ENCODE data around the gene SEMA6C. TPM values are rescaled to one million over a fixed set of nuclear protein-coding genes. Genes with fewer than 3 reads are reported as not detected.

The SEMA6C gene
- total RNA-seq, 1 experiment from 2014 or later, result 2.8 TPM

- intact Hi-C loops (cut with micrococcal nuclease; ENCODE audit: unreplicated experiment), result loop anchor here (1.0 to 5.0 kb wide), 2 partner anchors 57 to 134 kb away; no protein-coding TSS in a partner anchor
- Histone ChIP-seq H3K4me3 (ENCODE audit: low read depth, low read length) (no peak within 1 kb of the TSS), H3K36me3 (ENCODE audit: control insufficient read depth, insufficient read depth, low read length) (no peaks in the 10 kb centered on the region), H3K27me3 (replicated peaks; ENCODE audit: control insufficient read depth, insufficient read depth, low read length) (no peaks in the 10 kb centered on the region), H3K4me1 (0 out of 2 replicates have a peak, but pooled peaks cover 5% of the 10 kb centered on the region), H3K9me3 (no peaks in the 10 kb centered on the region)
- Mint-ChIP-seq H3K4me3 (ENCODE audit: unreplicated experiment) (no peak within 1 kb of the TSS), H3K9me3 (ENCODE audit: unreplicated experiment) (no peaks in the 10 kb centered on the region), H3K4me1 (ENCODE audit: low read depth, unreplicated experiment) (no peaks in the 10 kb centered on the region), H3K27ac (ENCODE audit: unreplicated experiment) (no peak within 1 kb of the TSS), H3K27me3 (ENCODE audit: insufficient read depth, unreplicated experiment) (no peaks in the 10 kb centered on the region), H3K36me3 (ENCODE audit: insufficient read depth, unreplicated experiment) (no peaks in the 10 kb centered on the region)
- BruUV-seq (replicated peaks), result no TSS peak
- ChIA-PET POLR2A (no interaction called here), CTCF (interaction anchor here (0.5 to 6.9 kb wide), 7 partner anchors 28 to 85 kb away, joined by 3 to 69 read pairs (median 3); no protein-coding TSS in a partner anchor)
- TF ChIP-seq CTCF (IDR thresholded peaks at IDR 0.05; ENCODE audit: insufficient read depth in 1 of 2, low read depth in 1 of 2, low read length in 1 of 2, severe bottlenecking in 1 of 2, unreplicated experiment in 1 of 2), result no peak
- no peak for DNase-seq
Measured at GRCh38 chr1:151156515-151156819, 10.0 kb upstream of the SEMA6C start, which contains the start of gene TNFAIP8L2. Gene TNFAIP8L2 (plus strand): TSS chr1:151156649. CDS start chr1:151158698, 2,049 bp downstream.

GRCh38 chr1:151147665-151148064, 1.2 kb upstream of the SEMA6C start:
- Histone ChIP-seq H3K4me3 (ENCODE audit: low read depth, low read length) (peak overlapping the region; percentile 80), H3K36me3 (ENCODE audit: control insufficient read depth, insufficient read depth, low read length) (no peaks in the 10 kb centered on the region), H3K4me1 (peaks cover 16% of the 10 kb centered on the region), H3K27me3 (replicated peaks; ENCODE audit: control insufficient read depth, insufficient read depth, low read length) (no peaks in the 10 kb centered on the region), H3K9me3 (no peaks in the 10 kb centered on the region)
- ChIA-PET CTCF (interaction anchor here (1.5 kb wide), 1 partner anchor 17 kb away, joined by 4 read pairs; no protein-coding TSS in a partner anchor), POLR2A (no interaction called here)
- DNase-seq, result peak in 1 of 2 experiments; percentile 35
- Mint-ChIP-seq H3K4me3 (ENCODE audit: unreplicated experiment) (peak overlapping the region; percentile 86), H3K27ac (ENCODE audit: unreplicated experiment) (peak overlapping the region; percentile 10), H3K27me3 (ENCODE audit: insufficient read depth, unreplicated experiment) (no peaks in the 10 kb centered on the region), H3K4me1 (ENCODE audit: low read depth, unreplicated experiment) (peaks cover 12% of the 10 kb centered on the region), H3K9me3 (ENCODE audit: unreplicated experiment) (no peaks in the 10 kb centered on the region), H3K36me3 (ENCODE audit: insufficient read depth, unreplicated experiment) (peaks cover 4% of the 10 kb centered on the region)
- intact Hi-C loops (cut with micrococcal nuclease; ENCODE audit: unreplicated experiment), result loop anchor here (2.0 kb wide), 2 partner anchors 17 to 77 kb away; partner anchors contain the start of gene GABPB2
- BruUV-seq (replicated peaks), result no TSS peak
- TF ChIP-seq CTCF (IDR thresholded peaks at IDR 0.05; ENCODE audit: insufficient read depth in 1 of 2, low read depth in 1 of 2, low read length in 1 of 2, severe bottlenecking in 1 of 2, unreplicated experiment in 1 of 2), result no peak

- Mint-ChIP-seq H3K27me3 (ENCODE audit: insufficient read depth, unreplicated experiment) (no peaks in the 10 kb centered on the region), H3K9me3 (ENCODE audit: unreplicated experiment) (no peaks in the 10 kb centered on the region), H3K4me3 (ENCODE audit: unreplicated experiment) (peak overlapping the region; percentile 86), H3K36me3 (ENCODE audit: insufficient read depth, unreplicated experiment) (peaks cover 4% of the 10 kb centered on the region), H3K27ac (ENCODE audit: unreplicated experiment) (peak overlapping the region; percentile 4), H3K4me1 (ENCODE audit: low read depth, unreplicated experiment) (peaks cover 12% of the 10 kb centered on the region)
- Histone ChIP-seq H3K4me3 (ENCODE audit: low read depth, low read length) (peak overlapping the region; percentile 80), H3K4me1 (peaks cover 16% of the 10 kb centered on the region), H3K27me3 (replicated peaks; ENCODE audit: control insufficient read depth, insufficient read depth, low read length) (no peaks in the 10 kb centered on the region), H3K9me3 (no peaks in the 10 kb centered on the region), H3K36me3 (ENCODE audit: control insufficient read depth, insufficient read depth, low read length) (no peaks in the 10 kb centered on the region)
- no TSS peak for BruUV-seq (replicated peaks)
- no peak for TF ChIP-seq CTCF (IDR thresholded peaks at IDR 0.05; ENCODE audit: insufficient read depth in 1 of 2, low read depth in 1 of 2, low read length in 1 of 2, severe bottlenecking in 1 of 2, unreplicated experiment in 1 of 2)
- POLR2A ChIA-PET, result no interaction called here
- intact Hi-C loops (cut with micrococcal nuclease; ENCODE audit: unreplicated experiment), result loop anchor here (2.0 kb wide), 2 partner anchors 16 to 76 kb away; partner anchors contain the start of gene GABPB2
- peak in 1 of 2 experiments; percentile 20 for DNase-seq
- CTCF ChIA-PET, result interaction anchor here (1.5 kb wide), 1 partner anchor 16 kb away, joined by 4 read pairs; no protein-coding TSS in a partner anchor
Measured at GRCh38 chr1:151147132-151147503, 687 bp upstream of the SEMA6C start.
